ENCODE data around the gene FCER1G.

The FCER1G gene

GRCh38 chr1:161174911-161175310, 40.2 kb upstream of the FCER1G start:
- Histone ChIP-seq H3K4me3 (ENCODE audit: low read length in 2 of 2) (no peak overlapping the region), H3K36me3 (ENCODE audit: control insufficient read depth in 2 of 2, insufficient read depth in 2 of 2, low read length in 2 of 2) (peaks cover 24 to 39% of the 10 kb centered on the region in 2 donors), H3K9ac (ENCODE audit: low read depth in 1 of 2, low read length in 2 of 2) (no peak overlapping the region), H3K9me3 (ENCODE audit: control insufficient read depth in 2 of 2, low read length in 2 of 2) (no peaks in the 10 kb centered on the region), H3K27me3 (ENCODE audit: control insufficient read depth in 2 of 2, insufficient read depth in 2 of 2, low read length in 2 of 2) (no peaks in the 10 kb centered on the region), H3K27ac (ENCODE audit: low read depth in 2 of 2, low read length in 2 of 2) (peak overlapping the region in 1 of 2 donors; percentile 91), H3K4me1 (ENCODE audit: control insufficient read depth in 2 of 2, insufficient read depth in 2 of 2, low read length in 2 of 2) (peaks cover 10 to 13% of the 10 kb centered on the region in 2 donors)

DNA sequence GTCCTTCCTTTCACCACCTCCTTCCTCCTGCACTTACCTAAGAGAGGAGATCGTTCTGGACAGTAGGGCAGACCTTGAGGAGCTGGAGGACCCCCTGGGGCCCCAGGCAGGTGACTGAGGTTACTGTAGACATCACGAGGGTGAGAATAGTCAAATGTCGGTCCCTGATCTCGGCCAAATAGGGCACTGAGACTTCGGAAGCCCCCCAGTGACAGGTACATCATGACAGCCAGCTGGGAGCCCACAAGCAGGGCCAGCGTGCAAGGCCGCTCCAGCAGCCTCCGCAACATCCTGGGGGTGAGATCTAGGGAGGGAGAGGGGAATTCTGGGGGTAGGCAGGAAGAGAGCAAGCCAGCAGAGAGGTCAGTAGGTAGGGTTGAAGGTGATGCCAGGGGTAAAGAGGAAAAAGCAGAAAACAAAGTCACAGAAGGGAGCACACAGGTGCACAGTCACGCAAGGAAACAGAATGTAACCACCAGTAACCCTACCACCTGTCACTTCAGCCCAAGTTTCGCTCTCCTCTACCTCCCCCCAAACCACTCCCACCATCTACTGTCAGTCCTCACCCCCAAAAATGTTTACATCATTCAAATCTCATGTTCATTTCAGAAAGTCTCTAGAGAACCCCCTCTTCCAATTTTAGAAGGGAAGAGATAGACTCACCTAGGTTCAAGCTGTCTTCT, 39.2 kb upstream of the FCER1G start:
- Histone ChIP-seq H3K27me3 (ENCODE audit: control insufficient read depth in 2 of 2, insufficient read depth in 2 of 2, low read length in 2 of 2) (no peaks in the 10 kb centered on the region), H3K4me1 (ENCODE audit: control insufficient read depth in 2 of 2, insufficient read depth in 2 of 2, low read length in 2 of 2) (peaks cover 10 to 13% of the 10 kb centered on the region in 2 donors), H3K9me3 (ENCODE audit: control insufficient read depth in 2 of 2, low read length in 2 of 2) (no peaks in the 10 kb centered on the region), H3K4me3 (ENCODE audit: low read length in 2 of 2) (peak overlapping the region in 1 of 2 donors; percentile 98), H3K27ac (ENCODE audit: low read depth in 2 of 2, low read length in 2 of 2) (peak overlapping the region; percentile 80 to 91), H3K36me3 (ENCODE audit: control insufficient read depth in 2 of 2, insufficient read depth in 2 of 2, low read length in 2 of 2) (peaks cover 18 to 33% of the 10 kb centered on the region in 2 donors), H3K9ac (ENCODE audit: low read depth in 1 of 2, low read length in 2 of 2) (peak overlapping the region; percentile 94)

GRCh38 chr1:161176468-161177111, 38.5 kb upstream of the FCER1G start:
- Histone ChIP-seq H3K9ac (ENCODE audit: low read depth in 1 of 2, low read length in 2 of 2) (peak overlapping the region; percentile 94), H3K4me3 (ENCODE audit: low read length in 2 of 2) (peak overlapping the region; percentile 92 to 98), H3K9me3 (ENCODE audit: control insufficient read depth in 2 of 2, low read length in 2 of 2) (no peaks in the 10 kb centered on the region), H3K36me3 (ENCODE audit: control insufficient read depth in 2 of 2, insufficient read depth in 2 of 2, low read length in 2 of 2) (peaks cover 13 to 26% of the 10 kb centered on the region in 2 donors), H3K27me3 (ENCODE audit: control insufficient read depth in 2 of 2, insufficient read depth in 2 of 2, low read length in 2 of 2) (no peaks in the 10 kb centered on the region), H3K4me1 (ENCODE audit: control insufficient read depth in 2 of 2, insufficient read depth in 2 of 2, low read length in 2 of 2) (peaks cover 10 to 13% of the 10 kb centered on the region in 2 donors), H3K27ac (ENCODE audit: low read depth in 2 of 2, low read length in 2 of 2) (peak overlapping the region; percentile 80 to 91)

DNA sequence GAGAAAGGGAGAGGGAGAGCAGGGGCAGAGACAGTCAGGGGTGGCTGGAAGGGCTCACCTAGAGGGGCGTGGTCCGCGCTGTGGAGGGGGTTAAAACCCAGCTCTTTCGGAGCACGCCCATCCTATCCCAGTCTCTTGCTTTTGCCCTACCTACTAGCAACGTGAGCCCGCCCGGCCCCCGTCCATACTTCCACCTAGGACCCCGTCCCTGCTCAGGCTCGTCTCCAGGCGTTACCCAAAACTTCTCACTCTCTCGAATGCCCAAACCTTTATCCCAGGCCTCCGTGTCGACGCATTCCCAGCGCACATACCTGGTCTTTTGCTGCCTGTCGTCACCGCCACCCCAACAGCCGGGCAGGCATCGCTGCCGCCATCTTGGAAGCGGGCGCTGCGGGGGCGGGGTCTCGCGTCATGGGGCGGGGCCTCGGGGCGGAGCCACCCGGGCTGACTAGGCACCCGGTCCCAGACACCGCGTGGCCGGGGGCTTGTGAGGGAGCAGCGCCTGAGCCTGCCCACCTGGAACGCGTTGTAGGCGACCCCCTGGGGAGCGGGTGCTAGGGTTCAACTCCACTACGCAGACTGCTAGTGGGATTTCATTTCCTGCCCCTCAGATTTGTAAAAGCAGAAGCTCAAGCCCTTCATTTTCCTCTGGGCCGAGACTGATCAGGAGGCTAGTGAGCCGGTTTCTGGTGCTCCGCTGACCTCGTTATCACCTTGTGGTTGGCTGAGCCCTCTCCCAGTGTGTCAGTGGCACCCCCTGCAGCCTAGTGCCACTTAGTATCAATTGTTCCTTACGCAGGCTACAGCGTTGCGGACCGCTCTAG, 37.8 kb upstream of the FCER1G start, which contains the start of gene B4GALT3:
TSS of gene B4GALT3 (minus strand) at position 396 of the 824 bp plus-strand sequence. CDS start 1,447 bp downstream, outside the sequence.
- peak within 1 kb of the TSS; percentile 94 for H3K9ac ChIP-seq (ENCODE audit: low read depth in 1 of 2, low read length in 2 of 2)
- H3K9me3 ChIP-seq (ENCODE audit: control insufficient read depth in 2 of 2, low read length in 2 of 2), result no peaks in the 10 kb centered on the region
- peaks cover 7 to 20% of the 10 kb centered on the region in 2 donors for H3K36me3 ChIP-seq (ENCODE audit: control insufficient read depth in 2 of 2, insufficient read depth in 2 of 2, low read length in 2 of 2)
- H3K4me1 ChIP-seq (ENCODE audit: control insufficient read depth in 2 of 2, insufficient read depth in 2 of 2, low read length in 2 of 2), result peaks cover 10 to 13% of the 10 kb centered on the region in 2 donors
- no peaks in the 10 kb centered on the region for H3K27me3 ChIP-seq (ENCODE audit: control insufficient read depth in 2 of 2, insufficient read depth in 2 of 2, low read length in 2 of 2)
- peak within 1 kb of the TSS; percentile 80 to 91 for H3K27ac ChIP-seq (ENCODE audit: low read depth in 2 of 2, low read length in 2 of 2)
- peak within 1 kb of the TSS; percentile 92 to 98 for H3K4me3 ChIP-seq (ENCODE audit: low read length in 2 of 2)

DNA sequence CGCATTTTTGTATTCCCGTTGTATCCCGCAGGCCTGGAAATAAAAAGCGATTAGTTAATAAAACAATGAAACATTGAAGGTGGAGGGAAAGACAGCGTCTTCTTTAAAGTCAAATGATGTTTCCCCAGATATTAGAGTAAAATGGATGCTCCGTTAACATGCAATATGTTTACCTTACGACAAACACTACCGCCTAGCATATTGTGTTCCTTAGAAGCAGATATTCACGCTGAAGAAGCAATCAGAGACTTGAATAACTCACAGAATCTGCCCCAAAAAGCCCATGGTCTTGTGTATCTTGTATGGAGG, 37.2 kb upstream of the FCER1G start:
- peak overlapping the region; percentile 80 to 91 for H3K27ac ChIP-seq (ENCODE audit: low read depth in 2 of 2, low read length in 2 of 2)
- H3K4me1 ChIP-seq (ENCODE audit: control insufficient read depth in 2 of 2, insufficient read depth in 2 of 2, low read length in 2 of 2), result peaks cover 12 to 13% of the 10 kb centered on the region in 2 donors
- H3K4me3 ChIP-seq (ENCODE audit: low read length in 2 of 2), result peak overlapping the region; percentile 92 to 98

GRCh38 chr1:161179698-161180097, 35.4 kb upstream of the FCER1G start:
- H3K27me3 ChIP-seq (ENCODE audit: control insufficient read depth in 2 of 2, insufficient read depth in 2 of 2, low read length in 2 of 2), result no peaks in the 10 kb centered on the region
- peaks cover 0 to 6% of the 10 kb centered on the region in 2 donors for H3K36me3 ChIP-seq (ENCODE audit: control insufficient read depth in 2 of 2, insufficient read depth in 2 of 2, low read length in 2 of 2)
- H3K9me3 ChIP-seq (ENCODE audit: control insufficient read depth in 2 of 2, low read length in 2 of 2), result no peaks in the 10 kb centered on the region
- no peak overlapping the region for H3K27ac ChIP-seq (ENCODE audit: low read depth in 2 of 2, low read length in 2 of 2)
- H3K4me3 ChIP-seq (ENCODE audit: low read length in 2 of 2), result no peak overlapping the region
- no peak overlapping the region for H3K9ac ChIP-seq (ENCODE audit: low read depth in 1 of 2, low read length in 2 of 2)
- H3K4me1 ChIP-seq (ENCODE audit: control insufficient read depth in 2 of 2, insufficient read depth in 2 of 2, low read length in 2 of 2), result peaks cover 13 to 14% of the 10 kb centered on the region in 2 donors

More for the DNA sequence above, 37.2 kb upstream of the FCER1G start:
- H3K9ac ChIP-seq (ENCODE audit: low read depth in 1 of 2, low read length in 2 of 2), result peak overlapping the region; percentile 94
- no peaks in the 10 kb centered on the region for H3K27me3 ChIP-seq (ENCODE audit: control insufficient read depth in 2 of 2, insufficient read depth in 2 of 2, low read length in 2 of 2)
- H3K36me3 ChIP-seq (ENCODE audit: control insufficient read depth in 2 of 2, insufficient read depth in 2 of 2, low read length in 2 of 2), result peaks cover 7 to 17% of the 10 kb centered on the region in 2 donors
- no peaks in the 10 kb centered on the region for H3K9me3 ChIP-seq (ENCODE audit: control insufficient read depth in 2 of 2, low read length in 2 of 2)

GRCh38 chr1:161180639-161181038, 34.5 kb upstream of the FCER1G start:
- H3K9me3 ChIP-seq (ENCODE audit: control insufficient read depth in 2 of 2, low read length in 2 of 2), result no peaks in the 10 kb centered on the region
- H3K36me3 ChIP-seq (ENCODE audit: control insufficient read depth in 2 of 2, insufficient read depth in 2 of 2, low read length in 2 of 2), result no peaks in the 10 kb centered on the region
- no peak overlapping the region for H3K4me3 ChIP-seq (ENCODE audit: low read length in 2 of 2)
- peaks cover 13 to 17% of the 10 kb centered on the region in 2 donors for H3K4me1 ChIP-seq (ENCODE audit: control insufficient read depth in 2 of 2, insufficient read depth in 2 of 2, low read length in 2 of 2)
- no peaks in the 10 kb centered on the region for H3K27me3 ChIP-seq (ENCODE audit: control insufficient read depth in 2 of 2, insufficient read depth in 2 of 2, low read length in 2 of 2)
- H3K9ac ChIP-seq (ENCODE audit: low read depth in 1 of 2, low read length in 2 of 2), result peak overlapping the region in 1 of 2 donors; percentile 17
- no peak overlapping the region for H3K27ac ChIP-seq (ENCODE audit: low read depth in 2 of 2, low read length in 2 of 2)

DNA sequence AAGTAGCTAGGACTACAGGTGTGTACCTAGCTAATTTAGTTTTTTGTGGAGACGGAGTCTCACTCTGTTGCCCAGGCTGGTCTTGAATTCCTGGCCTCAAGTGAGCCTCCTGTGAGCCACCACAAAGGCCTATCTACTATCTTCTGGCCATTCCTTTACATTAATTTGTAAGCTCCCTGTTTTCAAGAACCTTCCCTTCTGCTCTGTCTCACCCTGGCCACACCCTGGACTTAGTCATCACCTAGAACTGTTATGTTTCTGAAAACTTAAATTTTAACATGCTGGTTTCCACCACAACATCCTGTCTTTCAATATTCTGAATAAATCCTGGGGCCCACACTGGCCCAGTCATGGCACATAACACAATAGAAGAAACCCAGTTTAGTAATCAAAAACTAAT, 32.9 kb upstream of the FCER1G start:
- peaks cover 5 to 13% of the 10 kb centered on the region in 2 donors for H3K4me1 ChIP-seq (ENCODE audit: control insufficient read depth in 2 of 2, insufficient read depth in 2 of 2, low read length in 2 of 2)
- H3K4me3 ChIP-seq (ENCODE audit: low read length in 2 of 2), result peak overlapping the region in 1 of 2 donors; percentile 0
- H3K9ac ChIP-seq (ENCODE audit: low read depth in 1 of 2, low read length in 2 of 2), result no peak overlapping the region
- peak overlapping the region; percentile 40 to 63 for H3K27ac ChIP-seq (ENCODE audit: low read depth in 2 of 2, low read length in 2 of 2)
- H3K27me3 ChIP-seq (ENCODE audit: control insufficient read depth in 2 of 2, insufficient read depth in 2 of 2, low read length in 2 of 2), result no peaks in the 10 kb centered on the region
- H3K9me3 ChIP-seq (ENCODE audit: control insufficient read depth in 2 of 2, low read length in 2 of 2), result no peaks in the 10 kb centered on the region
- H3K36me3 ChIP-seq (ENCODE audit: control insufficient read depth in 2 of 2, insufficient read depth in 2 of 2, low read length in 2 of 2), result no peaks in the 10 kb centered on the region

DNA sequence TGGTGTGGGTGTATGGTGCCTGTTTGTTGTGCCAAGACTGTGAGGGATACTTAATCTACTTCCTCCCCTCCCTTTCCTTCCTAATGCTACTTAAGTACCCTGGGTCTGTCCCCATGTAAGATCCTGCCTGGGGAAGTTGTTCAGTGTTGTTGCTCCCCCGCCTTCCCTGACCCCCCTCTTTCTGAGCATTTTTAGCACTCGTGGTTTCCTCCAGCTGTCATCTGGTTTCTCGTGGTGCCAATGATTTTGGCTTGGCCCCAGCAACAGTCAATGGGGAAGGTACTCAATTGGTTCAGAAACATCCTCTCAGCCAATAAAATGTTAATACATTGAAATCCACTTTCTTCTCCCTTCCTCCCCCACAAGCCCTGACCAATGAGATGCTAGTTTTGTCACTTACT, 29.8 kb upstream of the FCER1G start:
- no peaks in the 10 kb centered on the region for H3K27me3 ChIP-seq (ENCODE audit: control insufficient read depth in 2 of 2, insufficient read depth in 2 of 2, low read length in 2 of 2)
- H3K27ac ChIP-seq (ENCODE audit: low read depth in 2 of 2, low read length in 2 of 2), result peak overlapping the region; percentile 65 to 86
- no peak overlapping the region for H3K9ac ChIP-seq (ENCODE audit: low read depth in 1 of 2, low read length in 2 of 2)
- H3K4me1 ChIP-seq (ENCODE audit: control insufficient read depth in 2 of 2, insufficient read depth in 2 of 2, low read length in 2 of 2), result peaks cover 0 to 13% of the 10 kb centered on the region in 2 donors
- H3K4me3 ChIP-seq (ENCODE audit: low read length in 2 of 2), result peak overlapping the region in 1 of 2 donors; percentile 56
- H3K9me3 ChIP-seq (ENCODE audit: control insufficient read depth in 2 of 2, low read length in 2 of 2), result no peaks in the 10 kb centered on the region
- no peaks in the 10 kb centered on the region for H3K36me3 ChIP-seq (ENCODE audit: control insufficient read depth in 2 of 2, insufficient read depth in 2 of 2, low read length in 2 of 2)

Measured in mucosa of rectum (tissue), 2 donors.